Activated T-cell treated with anti-CD3 and anti-CD28 coated beads, Interleukin-2, amount 50 U/mL, for 4 hours (primary cell): ENCODE measurements around the gene RTL10. TPM values are rescaled to one million over a fixed set of nuclear protein-coding genes. Genes with fewer than 3 reads are reported as not detected.

ENCODE experiments used
- ATAC-seq, 2 donors: fragments of 200-7000 bp; cut with Tn5 transposase; one replicate each; pipeline ENCODE4 v1.10.0; 2021
- DNase-seq: peaks from one replicate; pipeline ENCODE4 v3.0.0-alpha.2; 2020
- H3K27me3 Mint-ChIP-seq: one replicate; pipeline ENCODE4 v1.8.0; 2021; ENCODE audit warnings: low read depth, mixed read lengths
- H3K36me3 Mint-ChIP-seq: one replicate; pipeline ENCODE4 v1.8.0; 2022; ENCODE audit warnings: mixed read lengths; ENCODE audit not compliant: insufficient read depth
- H3K4me1 Mint-ChIP-seq: one replicate; pipeline ENCODE4 v1.8.0; 2021; ENCODE audit warnings: low read depth, mixed read lengths
- H3K4me3 Mint-ChIP-seq: one replicate; pipeline ENCODE4 v1.8.0; 2021; ENCODE audit warnings: mild to moderate bottlenecking, moderate library complexity, mixed read lengths
- H3K9me3 Mint-ChIP-seq: one replicate; pipeline ENCODE4 v1.8.0; 2021; ENCODE audit warnings: mixed read lengths
- total RNA-seq, 3 donors: library from RNA; stranded (reverse); gene quantifications; one replicate each; pipeline ENCODE4 v1.2.1, GENCODE V29; 2021

The RTL10 gene
- total RNA-seq, 3 donors from 2014 or later, result 13.7 to 19.5 (median 14.5) TPM

DNA sequence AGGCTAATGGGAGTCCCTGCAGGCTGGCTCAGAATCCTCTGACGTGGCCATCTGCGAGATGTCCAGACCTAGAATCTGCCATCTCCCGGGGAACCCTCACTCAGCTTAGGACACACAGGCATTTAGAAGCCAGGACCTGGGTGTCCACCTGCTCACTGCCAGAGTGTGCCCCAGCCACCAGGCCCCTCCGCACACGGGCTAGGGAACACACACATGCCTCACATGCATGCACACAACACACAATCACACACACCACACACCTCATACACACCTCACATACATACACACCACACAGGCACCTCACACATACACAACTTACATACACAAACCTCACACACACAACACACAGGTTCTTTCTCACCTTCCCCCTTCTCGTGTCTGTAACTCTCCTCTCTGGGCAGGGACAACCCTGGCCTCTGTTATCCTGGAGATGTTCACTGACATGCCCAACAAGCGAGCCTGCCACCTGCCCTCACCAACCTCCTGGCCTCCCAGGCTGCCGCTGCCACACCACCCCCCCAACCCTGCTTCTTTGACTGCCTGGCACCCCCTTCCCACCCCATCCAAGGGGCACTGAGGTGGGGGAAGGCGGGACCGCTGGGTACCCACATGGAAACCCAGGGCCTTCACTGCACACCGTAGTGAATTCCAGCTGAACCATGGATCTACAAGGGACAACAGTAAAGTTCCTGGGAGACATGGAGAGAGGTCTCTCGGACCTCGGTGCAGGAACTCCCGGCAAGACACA lies 38.1 kb downstream of the RTL10 start:
- Mint-ChIP-seq H3K27me3 (no peaks in the 10 kb centered on the region), H3K9me3 (no peaks in the 10 kb centered on the region), H3K4me3 (no peak overlapping the region), H3K4me1 (no peaks in the 10 kb centered on the region), H3K36me3 (peaks cover 10% of the 10 kb centered on the region)
- ATAC-seq (no peak), DNase-seq (no peak)

DNA sequence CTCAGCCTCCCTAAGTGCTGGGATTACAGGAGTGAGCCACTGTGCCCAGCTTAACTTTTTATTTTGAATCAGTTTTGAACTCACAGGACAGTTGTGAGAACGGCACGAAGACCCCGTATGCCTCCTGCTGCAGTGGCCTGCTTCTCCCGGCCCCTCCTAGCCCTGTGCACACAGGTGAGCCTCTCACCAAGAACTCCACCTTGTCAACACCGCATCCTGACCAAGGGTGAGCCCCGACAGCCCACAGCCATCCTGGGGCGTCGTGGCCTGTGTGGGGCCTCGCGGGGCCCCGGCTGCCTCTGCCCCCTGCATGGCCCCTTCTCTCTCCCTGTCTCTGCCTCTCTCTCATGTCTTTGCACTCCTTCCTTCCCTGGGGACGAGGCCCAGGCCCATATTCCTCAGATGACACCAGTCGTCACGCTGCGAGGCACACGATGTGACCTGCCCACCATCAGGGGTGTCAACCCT lies 38.8 kb downstream of the RTL10 start:
- H3K36me3 Mint-ChIP-seq, result peaks cover 10% of the 10 kb centered on the region
- DNase-seq, result no peak
- no peak for ATAC-seq
- H3K9me3 Mint-ChIP-seq, result no peaks in the 10 kb centered on the region
- H3K4me3 Mint-ChIP-seq, result no peak overlapping the region
- peaks cover 3% of the 10 kb centered on the region for H3K4me1 Mint-ChIP-seq
- H3K27me3 Mint-ChIP-seq, result no peaks in the 10 kb centered on the region

DNA sequence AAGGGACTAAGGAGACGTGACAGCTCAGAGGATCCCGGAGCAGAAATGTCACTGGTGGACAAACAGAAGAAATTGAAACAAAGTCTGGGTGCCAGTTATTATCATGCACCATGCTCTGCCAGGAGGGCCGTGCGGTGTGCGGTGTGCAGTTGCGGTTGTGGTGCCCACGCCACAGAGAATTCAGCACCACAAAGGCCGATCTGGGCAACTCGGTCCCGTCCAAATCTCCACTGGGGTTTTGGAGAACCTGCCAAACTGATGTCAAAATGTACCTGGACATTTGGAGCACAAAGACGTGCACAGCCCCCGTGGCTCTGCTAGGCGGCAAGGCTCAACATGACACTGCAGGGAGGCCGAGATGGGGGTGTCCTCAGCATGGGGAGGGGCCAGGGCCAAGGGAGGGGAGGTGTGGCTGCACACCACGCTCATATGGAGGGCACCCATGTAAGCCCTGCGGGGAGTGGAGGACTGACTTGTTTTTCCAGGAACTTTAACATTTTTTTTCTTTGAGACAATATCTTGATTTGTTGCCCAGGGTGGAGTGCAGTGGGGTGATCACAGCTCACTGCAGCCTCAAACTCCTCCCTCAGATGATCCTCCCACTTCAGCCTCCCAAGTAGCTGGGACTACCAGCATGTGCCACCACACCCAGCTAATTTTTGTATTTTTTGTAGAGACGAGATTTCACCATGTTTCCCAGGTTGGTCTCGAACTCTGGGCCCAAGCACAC lies 39.4 kb downstream of the RTL10 start:
- H3K9me3 Mint-ChIP-seq, result no peaks in the 10 kb centered on the region
- DNase-seq, result no peak
- no peak for ATAC-seq
- no peak overlapping the region for H3K4me3 Mint-ChIP-seq
- no peaks in the 10 kb centered on the region for H3K27me3 Mint-ChIP-seq
- peaks cover 10% of the 10 kb centered on the region for H3K36me3 Mint-ChIP-seq
- H3K4me1 Mint-ChIP-seq, result peaks cover 6% of the 10 kb centered on the region

DNA sequence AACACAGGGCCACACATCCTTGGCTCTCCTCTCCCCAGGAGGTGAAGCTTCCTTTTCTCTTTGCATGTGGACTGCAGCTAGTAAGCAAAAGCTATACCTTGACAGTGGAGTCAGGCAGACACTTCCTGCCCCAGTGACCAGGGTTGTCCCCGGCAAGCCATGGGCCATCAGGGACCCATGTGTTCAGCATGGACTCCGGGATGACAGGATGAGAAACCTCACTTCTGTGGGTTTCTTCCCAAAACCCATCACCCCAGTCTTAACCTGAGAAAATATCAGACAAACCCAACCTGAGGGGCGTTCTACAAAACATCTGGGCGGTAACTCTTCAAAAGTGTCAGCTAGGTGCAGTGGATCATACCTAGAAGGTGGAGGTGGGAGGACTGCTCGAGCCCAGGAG lies 40.2 kb downstream of the RTL10 start:
- Mint-ChIP-seq H3K27me3 (no peaks in the 10 kb centered on the region), H3K4me1 (peaks cover 6% of the 10 kb centered on the region), H3K4me3 (no peak overlapping the region), H3K9me3 (no peaks in the 10 kb centered on the region), H3K36me3 (peaks cover 10% of the 10 kb centered on the region)
- DNase-seq (no peak), ATAC-seq (no peak)

DNA sequence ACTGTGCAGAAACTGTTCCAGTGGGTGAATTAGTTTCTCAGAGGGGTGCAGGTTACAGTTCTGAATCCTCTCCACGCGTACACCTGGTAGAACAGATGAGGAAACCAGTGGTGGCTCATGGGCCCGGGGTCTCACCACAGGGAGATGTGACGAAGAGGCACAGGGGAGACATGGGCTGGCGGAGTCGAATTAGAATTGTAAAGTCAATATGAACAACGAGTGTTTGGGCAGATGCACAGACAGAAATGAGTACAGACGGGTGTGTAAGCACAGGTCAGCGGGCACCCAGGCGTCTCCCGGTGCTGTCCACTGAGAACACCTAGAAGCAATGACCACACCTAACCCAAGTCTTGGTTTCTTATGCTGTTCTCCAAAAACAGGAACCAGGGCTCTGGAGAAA lies 41.8 kb downstream of the RTL10 start:
- Mint-ChIP-seq H3K27me3 (no peaks in the 10 kb centered on the region), H3K9me3 (no peaks in the 10 kb centered on the region), H3K4me1 (peaks cover 6% of the 10 kb centered on the region), H3K4me3 (no peak overlapping the region), H3K36me3 (peaks cover 10% of the 10 kb centered on the region)
- ATAC-seq (no peak), DNase-seq (no peak)

DNA sequence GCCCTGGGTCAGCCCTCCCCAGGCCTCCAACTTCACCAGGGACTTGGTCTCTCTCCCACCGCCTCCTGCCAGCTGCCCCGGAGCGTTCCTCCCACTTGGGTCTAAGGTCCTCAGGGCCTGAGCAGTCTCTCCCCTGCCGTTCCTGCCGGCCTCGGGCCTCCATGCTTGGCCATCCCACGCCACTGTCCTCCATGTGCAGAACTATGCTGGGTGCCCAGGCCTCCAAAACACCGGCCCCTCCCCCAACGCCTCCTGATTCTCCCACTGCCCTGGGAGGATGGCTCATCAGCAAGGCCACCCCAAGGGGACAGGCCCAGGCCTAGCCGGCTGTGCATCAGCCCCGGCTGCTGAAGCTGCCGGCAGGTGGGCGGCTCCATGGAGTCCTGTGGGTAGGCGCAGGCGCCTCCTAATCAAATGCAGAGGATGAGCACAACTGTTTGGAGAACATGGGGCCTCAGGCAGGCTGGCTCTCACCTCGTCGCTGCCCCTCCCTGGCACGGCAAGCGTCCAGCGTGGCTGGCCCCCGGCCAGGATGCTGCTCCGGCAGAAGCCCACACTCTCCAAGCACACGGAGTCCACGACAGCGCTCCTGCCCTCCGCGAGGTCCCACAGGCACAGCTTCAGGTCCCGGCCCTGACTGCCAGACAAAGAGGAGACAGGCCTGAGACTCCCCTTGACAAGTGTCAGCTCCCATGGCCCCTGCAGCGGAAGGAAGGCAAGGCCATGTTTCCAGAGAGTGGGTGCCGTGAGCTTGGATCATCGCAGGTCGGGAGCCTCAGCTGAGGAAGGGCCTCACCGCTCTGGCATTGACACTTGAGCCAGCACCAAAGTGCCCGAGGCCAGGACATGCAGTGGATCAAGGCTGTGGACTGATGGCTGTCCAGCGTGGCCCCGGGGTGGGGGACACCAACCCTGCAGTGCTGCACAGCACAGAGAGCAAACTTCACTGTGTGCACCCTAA lies 42.6 kb downstream of the RTL10 start:
- Mint-ChIP-seq H3K4me3 (no peak overlapping the region), H3K27me3 (no peaks in the 10 kb centered on the region), H3K4me1 (peaks cover 6% of the 10 kb centered on the region), H3K36me3 (peaks cover 10% of the 10 kb centered on the region), H3K9me3 (no peaks in the 10 kb centered on the region)
- ATAC-seq (no peak), DNase-seq (no peak)

DNA sequence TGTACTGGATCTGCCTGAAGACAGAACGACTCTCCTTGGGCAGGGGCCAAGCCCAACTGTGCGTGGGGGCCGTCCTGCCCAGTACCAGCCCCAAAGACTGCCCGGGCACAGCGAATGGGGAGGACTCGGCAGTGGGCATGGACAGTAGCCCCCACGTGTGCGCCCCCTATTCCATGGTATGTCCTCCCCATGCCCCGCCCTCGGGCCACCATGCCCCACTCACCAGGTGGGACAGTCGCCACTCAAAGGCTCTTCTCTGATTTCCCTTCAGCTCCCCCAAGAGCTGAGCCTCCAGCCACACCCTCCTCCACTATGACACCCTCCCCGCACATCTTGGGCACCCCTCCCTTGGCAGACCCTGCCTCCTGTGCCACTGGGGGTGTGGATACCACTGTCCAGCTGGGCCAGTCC lies 43.5 kb downstream of the RTL10 start:
- no peak for ATAC-seq
- H3K9me3 Mint-ChIP-seq, result no peaks in the 10 kb centered on the region
- DNase-seq, result no peak
- H3K4me1 Mint-ChIP-seq, result peaks cover 6% of the 10 kb centered on the region
- no peak overlapping the region for H3K4me3 Mint-ChIP-seq
- no peaks in the 10 kb centered on the region for H3K27me3 Mint-ChIP-seq
- peaks cover 10% of the 10 kb centered on the region for H3K36me3 Mint-ChIP-seq

DNA sequence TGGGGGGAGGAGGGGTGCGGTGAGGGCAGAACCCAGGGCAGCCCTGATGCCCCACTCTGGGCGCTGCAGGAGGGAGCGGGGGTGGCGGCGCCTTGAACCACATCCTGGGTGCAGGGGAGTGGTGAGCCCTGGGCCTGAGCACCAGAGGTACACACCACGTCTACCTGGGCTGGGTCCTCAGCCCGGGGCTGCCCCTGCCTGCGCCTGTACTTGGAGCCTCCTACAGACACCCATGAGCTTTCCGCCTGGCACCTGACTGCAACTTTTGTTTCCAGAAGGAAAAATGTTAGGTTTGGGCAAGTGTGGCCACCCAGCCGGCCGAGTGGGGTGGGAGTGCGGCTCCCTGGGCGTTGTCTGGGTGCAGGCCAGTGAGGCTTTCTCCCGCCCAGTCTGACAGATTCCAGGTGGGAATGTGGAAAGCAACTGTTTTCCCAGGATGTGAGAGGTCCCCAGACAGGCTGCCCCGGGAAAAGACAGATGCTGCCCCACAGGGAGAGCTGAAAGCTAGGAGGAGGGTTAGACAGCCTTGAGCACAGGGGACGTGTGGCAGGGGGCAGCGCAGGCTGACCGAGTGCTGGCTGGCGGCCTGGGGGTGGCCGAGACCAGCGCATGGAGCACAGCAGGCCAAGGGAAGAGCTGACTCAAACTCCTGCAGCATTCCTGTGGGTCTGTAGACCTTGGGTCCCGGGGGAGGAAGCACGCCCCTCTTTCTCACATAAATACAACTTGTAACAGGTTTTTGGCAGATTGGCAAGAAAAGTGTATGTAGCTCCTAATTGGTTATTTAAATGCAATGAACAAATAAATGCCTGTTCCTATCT lies 44.1 kb downstream of the RTL10 start:
- Mint-ChIP-seq H3K9me3 (no peaks in the 10 kb centered on the region), H3K36me3 (peaks cover 8% of the 10 kb centered on the region), H3K4me3 (no peak overlapping the region), H3K27me3 (no peaks in the 10 kb centered on the region), H3K4me1 (peaks cover 6% of the 10 kb centered on the region)
- ATAC-seq (no peak), DNase-seq (no peak)

DNA sequence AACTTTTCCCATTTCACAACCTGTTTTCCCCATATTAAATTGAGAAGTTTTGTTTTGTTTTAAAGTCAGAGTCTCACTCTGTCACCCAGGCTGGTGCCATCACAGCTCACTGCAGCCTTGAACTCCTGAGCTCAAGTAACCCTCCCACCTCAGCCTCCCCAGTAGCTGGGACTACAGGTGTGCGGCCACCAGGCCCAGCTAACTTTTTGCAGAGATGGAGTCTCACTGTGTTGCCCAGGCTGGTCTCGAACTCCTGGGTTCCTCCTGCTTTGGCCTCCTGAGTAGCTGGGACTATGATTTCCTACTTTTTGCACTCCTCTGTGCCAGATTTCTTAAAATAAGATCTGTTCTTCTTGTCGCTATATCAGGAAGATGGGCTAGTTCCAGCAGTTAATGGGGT lies 44.9 kb downstream of the RTL10 start:
- H3K4me3 Mint-ChIP-seq, result no peak overlapping the region
- ATAC-seq (no peak), DNase-seq (no peak)
- peaks cover 6% of the 10 kb centered on the region for H3K4me1 Mint-ChIP-seq
- no peaks in the 10 kb centered on the region for H3K27me3 Mint-ChIP-seq
- no peaks in the 10 kb centered on the region for H3K9me3 Mint-ChIP-seq
- H3K36me3 Mint-ChIP-seq, result peaks cover 8% of the 10 kb centered on the region

DNA sequence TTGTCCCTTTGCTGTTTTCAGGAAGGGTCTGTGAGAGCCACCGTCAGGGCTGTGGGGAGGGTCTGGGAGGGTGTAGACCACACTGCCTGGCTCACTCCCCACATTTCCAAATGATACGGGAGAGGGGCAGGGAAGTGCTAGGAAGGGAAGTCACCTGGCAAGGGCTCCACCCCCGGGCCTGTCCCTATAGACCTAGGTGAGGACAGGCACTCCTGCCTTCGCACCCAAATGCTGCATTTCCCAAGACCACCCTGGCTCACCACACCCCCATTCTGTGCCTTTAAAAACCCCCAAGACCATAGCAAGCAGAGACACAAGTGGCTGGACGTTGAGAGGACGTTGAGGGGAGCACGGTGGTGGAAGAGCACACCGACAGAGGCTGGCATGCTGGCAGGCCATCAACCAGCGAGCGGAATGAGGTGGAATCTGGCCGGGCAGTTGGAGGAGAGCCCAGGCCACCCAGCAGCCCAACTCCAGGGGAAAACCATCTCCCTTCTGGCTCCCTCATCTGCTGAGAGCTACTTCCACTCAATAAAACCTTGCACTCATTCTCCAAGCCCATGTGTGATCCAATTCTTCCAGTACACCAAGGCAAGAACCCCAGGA lies 45.7 kb downstream of the RTL10 start:
- H3K4me1 Mint-ChIP-seq, result peaks cover 6% of the 10 kb centered on the region
- no peak overlapping the region for H3K4me3 Mint-ChIP-seq
- H3K36me3 Mint-ChIP-seq, result peaks cover 4% of the 10 kb centered on the region
- no peaks in the 10 kb centered on the region for H3K9me3 Mint-ChIP-seq
- no peak for ATAC-seq
- no peaks in the 10 kb centered on the region for H3K27me3 Mint-ChIP-seq
- DNase-seq, result no peak

DNA sequence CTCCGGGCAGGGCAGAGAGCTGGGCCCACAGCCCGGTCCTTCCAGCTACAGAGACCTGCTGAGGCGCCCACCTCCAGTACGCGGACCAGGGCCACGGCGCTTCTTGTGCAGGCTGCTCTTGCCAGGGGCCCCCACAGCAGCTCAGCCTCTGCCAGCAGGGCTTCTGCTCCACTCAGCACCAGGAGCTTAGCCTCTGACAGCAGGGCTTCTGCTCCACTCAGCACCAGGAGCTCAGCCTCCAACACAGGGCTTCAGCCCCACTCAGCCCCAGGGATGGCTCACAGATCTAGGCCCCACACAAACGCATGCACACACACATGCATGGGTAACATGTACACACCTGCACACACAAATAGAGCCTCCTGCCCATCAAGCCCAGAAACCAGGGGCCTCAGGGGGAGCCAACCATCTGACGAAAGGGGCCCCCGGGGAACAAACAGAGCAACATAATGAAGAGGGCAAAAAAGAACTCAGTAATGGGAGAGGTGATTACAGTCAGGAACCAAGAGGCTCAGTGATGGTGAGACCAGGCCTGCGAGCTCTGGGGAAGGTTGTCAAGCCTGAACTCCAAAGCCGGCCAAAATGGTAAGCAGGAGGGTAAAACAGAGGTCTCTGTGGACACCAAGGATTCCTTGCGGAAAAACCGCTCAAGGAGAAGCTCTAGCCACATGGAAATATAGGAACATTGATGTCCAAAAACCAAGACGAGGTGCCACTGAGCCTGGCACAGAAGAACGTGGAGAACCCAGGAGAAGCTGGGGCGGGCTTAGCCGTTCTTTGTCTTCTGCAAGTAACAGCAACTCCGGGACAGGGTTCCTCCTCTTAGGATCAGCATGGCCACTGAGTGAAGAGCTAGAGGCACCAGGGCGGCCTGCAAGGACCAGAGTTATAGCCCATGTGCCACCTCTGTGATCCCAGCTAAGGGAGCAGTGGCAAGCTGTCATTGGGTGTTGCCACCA lies 46.5 kb downstream of the RTL10 start:
- ATAC-seq, result no peak
- H3K36me3 Mint-ChIP-seq, result peaks cover 4% of the 10 kb centered on the region

DNA sequence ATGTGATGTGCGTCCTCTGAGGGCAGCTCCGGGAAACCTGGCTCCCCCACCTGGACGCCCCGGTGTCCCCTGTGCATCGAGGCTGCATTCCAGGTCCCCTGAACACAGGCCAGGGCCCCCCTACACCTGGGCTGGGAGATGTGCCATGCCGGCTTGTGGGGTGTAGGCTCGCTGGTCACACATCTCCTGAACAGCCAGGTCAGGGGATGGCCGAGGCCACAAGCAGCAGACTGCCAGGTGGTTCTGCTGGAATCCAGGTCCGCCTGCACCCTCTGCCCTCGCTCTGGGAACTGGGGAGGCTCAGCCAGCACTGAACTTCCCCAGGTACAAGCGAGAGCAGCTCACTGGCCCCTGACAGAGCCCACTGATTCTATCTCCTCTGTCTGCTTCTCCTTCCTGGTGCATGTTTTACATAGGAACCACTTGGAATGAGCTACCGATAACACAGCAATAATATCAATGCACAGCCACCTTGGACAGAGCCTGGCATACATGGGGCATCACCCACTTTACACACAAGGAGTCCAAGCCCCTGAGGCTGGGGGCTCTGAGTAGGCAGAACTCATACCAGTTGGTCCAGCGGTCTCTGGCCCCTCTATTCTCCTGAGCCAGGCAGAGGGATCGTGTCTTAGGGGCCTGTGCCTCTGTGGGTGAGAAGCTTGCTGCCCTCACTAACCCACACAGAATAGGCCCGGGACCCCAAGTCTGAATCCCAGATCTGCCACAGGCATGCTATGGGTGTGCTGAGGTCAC lies 47.3 kb downstream of the RTL10 start:
- H3K4me1 Mint-ChIP-seq, result peaks cover 6% of the 10 kb centered on the region
- DNase-seq, result no peak
- H3K36me3 Mint-ChIP-seq, result peaks cover 5% of the 10 kb centered on the region
- no peak overlapping the region for H3K4me3 Mint-ChIP-seq
- ATAC-seq, result no peak
- H3K9me3 Mint-ChIP-seq, result no peaks in the 10 kb centered on the region
- H3K27me3 Mint-ChIP-seq, result no peaks in the 10 kb centered on the region

More for the DNA sequence above, 46.5 kb downstream of the RTL10 start:
- DNase-seq, result no peak
- Mint-ChIP-seq H3K4me3 (no peak overlapping the region), H3K27me3 (no peaks in the 10 kb centered on the region), H3K4me1 (peaks cover 6% of the 10 kb centered on the region), H3K9me3 (no peaks in the 10 kb centered on the region)
